IPS-18c (cell line): Measurements from ENCODE around the gene CNTN1.

Experiments
- H3K4me3 ChIP-seq: 2 replicates; pipeline ENCODE4 v1.7.0; 2013; ENCODE audit warnings: low read depth, mild to moderate bottlenecking, low read length, moderate library complexity; ENCODE audit not compliant: insufficient read depth
- H3K9me3 ChIP-seq: one replicate; pipeline ENCODE4 v1.6.1; 2013; ENCODE audit warnings: mild to moderate bottlenecking, low read length, moderate library complexity; ENCODE audit not compliant: control insufficient read depth, insufficient read depth

CNTN1 gene

DNA sequence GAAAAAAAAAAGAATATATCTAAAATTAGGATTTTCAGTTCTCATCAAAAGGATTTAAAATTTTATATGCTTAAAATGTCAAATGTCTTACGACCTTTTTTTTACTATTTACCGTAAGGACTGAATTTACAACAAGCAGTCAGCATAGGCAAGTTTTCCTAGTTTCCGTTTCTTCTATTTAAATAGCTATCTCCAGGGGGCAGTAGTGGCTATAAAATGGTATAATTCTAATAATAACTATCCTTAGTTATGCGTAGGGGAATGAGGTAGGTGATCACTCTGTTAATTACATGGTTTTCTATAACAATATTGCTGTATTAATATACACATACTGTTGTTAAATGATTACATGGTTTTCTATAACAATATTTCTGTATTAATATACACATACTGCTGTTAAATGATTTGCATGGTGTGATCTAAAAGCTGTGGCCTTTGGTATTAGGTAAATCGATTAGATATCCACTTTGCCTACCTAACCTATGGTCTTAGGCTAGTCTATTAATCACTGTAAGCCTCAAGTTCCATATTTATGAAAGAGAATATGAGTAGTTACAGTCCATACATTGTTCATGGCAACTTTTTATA, 278.2 kb downstream of the CNTN1 start:
- no peak overlapping the region for H3K4me3 ChIP-seq

DNA sequence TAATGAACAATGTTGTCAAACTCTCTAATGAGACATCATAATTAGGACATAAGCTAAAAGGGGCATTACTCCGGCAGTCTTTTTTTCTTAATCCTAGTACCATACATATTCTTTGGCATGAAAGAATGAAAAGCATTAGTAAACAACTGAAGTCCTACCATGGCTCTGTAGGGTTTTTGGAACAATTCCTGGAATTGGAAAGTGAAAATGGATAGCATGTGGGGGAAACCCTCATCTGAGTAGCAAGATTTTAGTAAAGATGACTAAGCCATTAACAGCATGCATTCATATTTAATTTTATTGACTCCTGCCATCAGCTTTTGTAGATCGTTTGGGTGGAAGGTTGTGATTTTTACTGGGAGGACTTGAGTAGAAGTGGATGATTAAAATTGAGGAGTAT, 279.7 kb downstream of the CNTN1 start:
- no peak overlapping the region for H3K4me3 ChIP-seq

More for the DNA sequence above, 278.2 kb downstream of the CNTN1 start:
- H3K9me3 ChIP-seq, result no peaks in the 10 kb centered on the region

DNA sequence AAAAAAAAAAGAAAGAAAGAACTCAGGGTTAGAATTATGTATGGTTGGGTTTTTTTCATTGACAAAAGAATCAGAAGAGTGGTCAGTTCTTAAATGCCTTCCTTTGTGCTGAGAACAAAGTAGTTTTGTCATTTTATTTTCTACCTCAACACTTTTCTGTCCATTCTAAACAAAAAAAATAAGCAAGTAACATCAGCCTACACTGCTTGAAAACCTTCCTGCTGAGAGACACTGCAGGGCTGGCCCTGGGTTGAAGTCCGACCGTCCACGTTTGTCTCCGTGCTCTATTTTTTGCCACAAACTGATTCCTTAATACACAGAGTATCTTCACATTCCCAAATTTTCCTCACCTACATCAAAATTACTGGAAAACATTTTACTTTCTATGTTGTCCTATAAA, 284.3 kb downstream of the CNTN1 start:
- Histone ChIP-seq H3K9me3 (no peaks in the 10 kb centered on the region), H3K4me3 (no peak overlapping the region)

More for the DNA sequence above, 279.7 kb downstream of the CNTN1 start:
- H3K9me3 ChIP-seq, result no peaks in the 10 kb centered on the region

DNA sequence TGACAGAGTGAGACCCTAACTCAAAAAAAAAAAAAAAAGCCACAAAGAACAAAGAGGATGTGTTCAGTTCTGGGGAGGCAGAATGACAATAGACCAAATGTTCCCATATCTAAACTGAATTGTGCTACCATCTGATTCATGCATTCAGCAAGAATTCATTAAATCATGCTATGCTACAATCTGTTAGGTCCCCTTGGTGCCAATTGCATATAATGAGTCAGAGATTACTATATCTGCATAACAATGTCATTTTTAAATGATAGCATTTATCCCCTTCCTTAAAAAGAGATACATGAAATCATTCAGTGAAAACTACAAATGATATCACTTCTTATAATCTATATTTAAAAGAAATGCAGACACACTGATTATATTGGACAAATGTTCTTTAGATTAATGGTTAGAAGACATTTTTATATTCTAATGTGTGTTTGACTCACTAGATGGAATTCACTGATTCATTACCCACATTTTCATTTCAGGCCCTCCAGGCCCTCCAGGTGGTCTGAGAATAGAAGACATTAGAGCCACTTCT, 288.3 kb downstream of the CNTN1 start:
- H3K9me3 ChIP-seq, result no peaks in the 10 kb centered on the region
- H3K4me3 ChIP-seq, result no peak overlapping the region

DNA sequence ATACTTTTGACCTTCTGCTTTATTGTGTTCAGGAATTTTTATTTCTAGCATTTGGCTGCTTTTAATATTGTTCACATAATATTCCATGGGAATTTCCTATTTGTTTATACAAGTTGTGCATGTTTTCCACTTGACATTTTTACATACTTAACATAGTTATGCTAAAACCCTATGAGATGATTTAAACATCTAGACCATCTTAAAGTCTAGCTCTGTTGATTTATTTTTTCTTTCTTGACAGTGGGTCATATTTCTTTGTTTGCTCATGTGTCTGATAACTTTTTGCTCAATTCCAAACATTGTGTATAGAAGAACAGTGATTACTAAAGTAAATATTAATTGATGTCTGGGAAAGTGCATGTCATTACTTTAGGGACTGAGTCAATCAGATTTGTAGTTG, 293.8 kb downstream of the CNTN1 start:
- H3K4me3 ChIP-seq, result no peak overlapping the region
- H3K9me3 ChIP-seq, result no peaks in the 10 kb centered on the region

DNA sequence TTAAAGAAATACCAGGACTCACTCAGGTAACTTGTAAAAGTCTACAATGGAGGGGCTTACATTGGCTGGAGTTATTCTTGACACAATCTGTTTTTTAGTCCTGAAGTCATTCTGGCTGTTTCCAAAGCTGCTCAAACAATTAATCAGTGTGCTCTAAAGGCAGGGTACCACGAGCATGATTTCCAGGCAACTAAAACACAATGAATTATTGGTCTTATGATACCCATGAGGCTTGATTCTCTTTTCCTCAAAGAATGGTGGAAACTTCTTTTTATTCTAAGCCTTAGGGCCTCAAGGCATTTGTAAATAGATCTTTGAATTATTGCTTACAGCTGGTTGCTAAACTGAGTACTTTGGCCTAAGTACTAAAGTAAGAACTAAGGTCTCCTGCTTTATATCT, 296.1 kb downstream of the CNTN1 start:
- Histone ChIP-seq H3K9me3 (no peaks in the 10 kb centered on the region), H3K4me3 (no peak overlapping the region)

DNA sequence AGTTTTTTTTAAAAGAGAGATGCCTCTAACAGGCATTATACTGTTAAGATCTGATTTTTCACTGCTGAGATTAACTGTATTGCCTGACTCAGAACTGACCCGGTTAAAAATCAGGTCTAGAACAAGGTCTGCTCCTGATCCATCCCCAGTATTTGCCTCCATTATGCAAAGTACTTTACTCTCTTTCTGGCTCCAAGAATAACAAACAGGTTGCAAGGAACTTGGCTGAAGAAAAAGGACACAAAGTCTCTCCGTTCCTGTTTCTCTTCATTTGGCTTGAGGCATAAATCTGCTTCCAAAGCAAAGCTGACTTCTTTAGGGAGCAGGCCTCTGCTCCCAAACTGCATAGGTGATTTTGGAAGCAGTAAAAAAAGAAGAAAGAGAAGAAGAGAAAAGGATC, 296.6 kb downstream of the CNTN1 start:
- Histone ChIP-seq H3K9me3 (no peaks in the 10 kb centered on the region), H3K4me3 (no peak overlapping the region)

DNA sequence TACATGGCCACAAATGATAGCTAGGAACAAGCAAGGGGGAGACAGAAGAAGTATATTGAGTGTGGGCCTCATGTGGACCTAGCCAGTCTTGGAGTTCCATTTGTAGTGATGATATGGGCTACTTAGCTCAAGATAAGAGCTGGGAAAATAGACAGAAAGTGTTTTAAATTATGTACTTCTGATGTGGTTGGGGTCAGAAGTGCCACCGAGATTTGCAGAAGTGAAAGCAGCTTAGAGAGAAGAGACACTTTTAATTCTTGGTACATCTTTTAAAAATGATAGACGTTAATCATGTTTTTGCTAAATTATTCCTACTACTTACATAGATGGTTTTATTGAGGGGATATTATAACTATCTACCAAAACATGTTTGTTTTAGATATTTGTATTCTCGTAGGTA, 297.5 kb downstream of the CNTN1 start:
- no peaks in the 10 kb centered on the region for H3K9me3 ChIP-seq
- no peak overlapping the region for H3K4me3 ChIP-seq

DNA sequence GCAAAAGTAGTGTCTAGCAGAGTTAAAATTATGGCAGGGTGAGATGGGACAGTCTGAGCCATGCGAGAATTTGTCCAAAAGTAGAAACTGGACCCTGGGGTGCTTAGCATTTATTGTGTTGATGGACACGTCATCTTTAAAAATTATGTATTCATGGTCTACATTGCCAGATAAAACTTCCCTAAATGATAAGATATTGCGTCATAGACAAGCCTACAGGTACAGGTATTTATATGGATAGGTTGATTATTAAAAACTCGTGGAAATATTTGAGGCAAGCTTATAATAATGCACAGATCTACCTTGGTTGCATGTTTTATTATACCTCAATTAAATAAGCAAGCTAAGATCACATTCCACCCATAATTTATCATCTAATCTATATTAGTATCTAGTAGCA, 299.9 kb downstream of the CNTN1 start:
- H3K4me3 ChIP-seq, result no peak overlapping the region
- H3K9me3 ChIP-seq, result no peaks in the 10 kb centered on the region

DNA sequence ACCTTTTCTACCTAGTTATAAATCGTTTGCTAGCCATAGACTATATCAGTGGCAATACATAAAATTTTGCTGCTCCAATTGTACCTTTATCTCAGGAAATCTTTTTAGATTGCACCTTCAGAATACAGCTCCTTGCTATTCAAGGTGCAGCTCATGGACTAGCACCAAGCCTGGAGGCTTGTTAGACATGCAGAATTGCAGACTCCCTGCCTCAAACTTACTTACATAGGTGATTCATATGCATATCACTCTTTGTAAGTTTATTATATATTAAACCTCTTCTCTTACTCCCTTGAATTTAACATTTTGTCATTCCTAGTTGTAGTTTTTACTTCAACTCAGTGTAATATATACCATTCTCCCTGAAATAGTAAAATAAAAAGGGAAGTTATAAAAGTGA, 300.4 kb downstream of the CNTN1 start:
- Histone ChIP-seq H3K9me3 (no peaks in the 10 kb centered on the region), H3K4me3 (no peak overlapping the region)

DNA sequence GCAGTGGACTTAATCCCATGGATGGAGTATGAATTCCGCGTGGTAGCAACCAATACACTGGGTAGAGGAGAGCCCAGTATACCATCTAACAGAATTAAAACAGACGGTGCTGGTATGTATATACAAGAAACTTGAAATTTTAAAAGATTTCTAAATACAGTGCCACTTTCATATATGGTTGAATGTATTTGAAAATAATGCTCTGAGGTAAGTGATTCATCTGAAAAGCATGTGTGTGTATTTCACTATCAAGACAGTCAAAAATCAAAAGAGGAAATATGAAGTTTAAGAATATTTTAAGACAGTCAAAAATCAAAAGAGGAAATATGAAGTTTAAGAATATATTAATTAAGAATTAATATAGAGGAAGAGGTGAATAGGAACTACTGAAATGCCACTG, 300.9 kb downstream of the CNTN1 start:
- H3K4me3 ChIP-seq, result no peak overlapping the region
- H3K9me3 ChIP-seq, result no peaks in the 10 kb centered on the region

DNA sequence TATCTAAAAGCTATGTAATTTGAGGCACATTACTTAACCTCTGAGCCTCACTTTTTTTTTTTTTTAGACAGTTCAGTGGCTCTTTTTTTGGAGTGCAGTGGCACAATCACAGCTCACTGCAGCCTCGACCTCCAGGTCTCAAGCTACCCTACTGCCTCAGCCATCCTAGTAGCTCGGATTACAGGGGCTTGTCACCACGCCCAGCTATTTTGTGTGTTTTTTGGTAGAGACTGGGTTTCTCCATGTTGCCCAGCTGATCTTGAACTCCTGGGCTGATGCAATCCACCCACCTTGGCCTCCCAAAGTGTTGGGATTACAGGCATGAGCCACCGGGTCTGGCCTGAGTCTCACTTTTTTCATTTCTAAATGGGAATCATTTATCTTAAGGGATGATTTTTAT, 303.9 kb downstream of the CNTN1 start:
- H3K9me3 ChIP-seq, result no peaks in the 10 kb centered on the region

DNA sequence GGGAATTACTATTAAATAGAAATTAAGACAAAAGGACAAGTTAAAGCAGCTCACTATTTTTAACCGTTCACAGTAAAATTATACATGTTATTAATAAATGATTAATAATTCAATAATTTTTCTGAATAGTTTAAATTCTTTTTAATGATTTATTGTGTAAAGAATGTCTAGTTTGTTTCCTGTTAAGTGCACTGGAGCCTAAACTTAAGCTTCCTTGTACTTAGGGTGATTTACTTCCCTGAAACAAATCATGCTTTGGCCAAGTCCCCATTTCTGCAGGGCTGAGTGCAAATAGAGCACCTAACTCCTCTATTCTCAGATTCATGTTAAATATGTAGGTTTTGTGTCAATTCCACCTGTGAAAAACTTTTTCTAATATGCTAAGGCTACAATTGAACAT, 307.0 kb downstream of the CNTN1 start:
- H3K9me3 ChIP-seq, result no peaks in the 10 kb centered on the region
- H3K4me3 ChIP-seq, result no peak overlapping the region

More for the DNA sequence above, 303.9 kb downstream of the CNTN1 start:
- H3K4me3 ChIP-seq, result no peak overlapping the region

DNA sequence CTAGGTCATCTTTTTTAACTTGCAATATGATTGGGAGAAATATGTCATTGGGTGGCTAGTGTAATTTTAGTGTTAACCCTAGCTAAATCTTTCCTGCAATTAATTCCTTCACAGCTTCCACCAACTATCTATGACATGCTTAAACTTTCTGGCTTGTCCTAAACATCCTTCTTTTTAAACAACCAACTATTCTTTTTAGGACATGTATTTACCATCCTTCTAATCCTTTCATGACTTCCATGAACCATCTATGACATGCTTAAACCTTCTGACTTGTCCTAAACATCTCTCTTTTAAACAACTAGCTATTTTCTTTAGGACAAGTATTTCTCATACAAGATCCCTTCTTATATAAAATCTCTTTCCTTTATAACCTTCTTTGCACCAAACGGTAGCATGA, 316.2 kb downstream of the CNTN1 start:
- peaks cover 15% of the 10 kb centered on the region for H3K9me3 ChIP-seq

DNA sequence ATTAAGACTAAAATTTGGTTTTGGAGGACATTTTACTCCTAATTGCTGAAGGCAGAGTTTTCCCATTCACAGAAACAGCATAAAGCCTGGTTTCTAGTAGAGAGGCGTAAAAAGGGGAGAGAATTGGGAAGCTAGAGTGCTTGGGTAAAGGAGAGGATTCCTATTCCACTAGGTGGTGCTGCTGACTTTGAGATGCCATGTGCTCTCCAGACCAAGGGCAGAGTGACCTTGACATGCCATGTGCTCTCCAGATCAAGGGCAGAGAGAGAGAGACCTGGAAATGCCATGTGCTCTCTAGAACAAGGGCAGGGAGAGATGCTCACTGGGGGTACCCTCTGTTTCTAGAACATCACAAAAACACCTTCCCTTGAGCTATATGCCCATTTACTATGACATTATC, 319.7 kb downstream of the CNTN1 start:
- H3K9me3 ChIP-seq, result peaks cover 15% of the 10 kb centered on the region

More for the DNA sequence above, 316.2 kb downstream of the CNTN1 start:
- H3K4me3 ChIP-seq, result no peak overlapping the region

DNA sequence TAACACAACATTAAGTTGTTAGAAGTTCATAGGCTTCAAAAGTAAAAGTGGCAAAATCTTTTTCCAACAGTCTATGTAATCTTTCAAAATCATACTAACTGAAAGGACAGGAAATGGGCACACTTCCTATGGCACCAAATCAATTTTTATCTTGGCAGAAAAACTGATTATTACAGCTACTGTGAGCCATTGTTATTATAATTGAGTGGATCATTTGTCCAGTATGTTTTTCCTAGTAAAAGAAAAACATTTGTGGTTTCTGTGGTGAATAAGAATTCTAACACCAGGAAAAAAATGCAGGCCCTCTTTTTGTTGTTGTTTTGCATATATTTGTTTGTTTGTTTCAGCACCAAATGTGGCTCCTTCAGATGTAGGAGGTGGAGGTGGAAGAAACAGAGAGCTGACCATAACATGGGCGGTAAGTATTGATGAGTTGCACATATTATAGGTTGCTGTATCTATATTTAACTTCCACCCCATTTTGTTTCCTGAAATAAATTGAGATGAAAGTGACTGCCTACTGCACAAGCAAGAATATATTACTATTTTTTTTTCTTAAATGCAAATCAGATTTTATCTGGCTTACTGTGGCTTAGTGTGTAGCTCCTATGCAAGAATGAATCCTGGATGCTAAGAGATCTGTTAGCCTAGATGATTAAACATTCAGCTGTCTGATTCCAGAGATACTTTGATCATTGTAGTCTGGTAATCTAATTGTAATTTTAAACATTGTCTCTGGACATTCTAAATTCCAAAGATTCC, 321.8 kb downstream of the CNTN1 start:
- Histone ChIP-seq H3K9me3 (peaks cover 14% of the 10 kb centered on the region), H3K4me3 (no peak overlapping the region)

More for the DNA sequence above, 319.7 kb downstream of the CNTN1 start:
- no peak overlapping the region for H3K4me3 ChIP-seq

DNA sequence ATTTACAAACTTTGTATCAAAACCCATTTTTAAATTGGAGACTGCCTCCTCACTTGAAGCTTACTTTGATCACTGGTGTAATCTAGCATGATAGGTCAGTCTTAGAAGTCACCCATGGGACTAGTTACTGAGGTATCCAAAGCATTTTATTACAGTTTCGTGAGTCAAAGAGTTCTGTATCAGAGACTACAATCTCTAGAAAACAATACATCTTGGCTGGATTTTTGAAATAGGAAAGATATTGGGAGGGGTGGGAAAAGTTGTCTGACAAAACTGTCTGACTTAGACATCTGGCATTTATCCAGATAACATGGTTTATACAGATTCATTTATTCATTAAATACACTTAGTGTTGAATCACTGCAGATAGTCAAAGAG, 322.4 kb downstream of the CNTN1 start:
- Histone ChIP-seq H3K4me3 (no peak overlapping the region), H3K9me3 (peaks cover 10% of the 10 kb centered on the region)

DNA sequence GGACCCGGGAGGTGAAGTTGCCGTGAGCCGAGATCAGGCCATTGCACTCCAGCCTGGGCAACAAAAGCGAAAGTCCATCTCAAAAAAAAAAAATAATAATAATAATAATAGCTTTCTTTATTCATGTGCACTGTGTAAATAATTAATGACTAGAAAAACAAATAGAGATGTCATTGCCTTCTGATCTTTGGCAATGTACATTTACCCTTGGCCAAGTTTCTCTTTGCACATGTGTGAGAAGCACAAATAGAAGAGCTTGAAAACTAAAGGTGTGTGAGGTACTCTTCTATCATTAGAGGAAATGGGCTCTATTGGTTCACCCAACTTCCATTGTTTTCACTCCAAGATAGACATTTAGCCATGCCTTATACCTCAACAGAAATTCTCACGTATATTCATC, 325.8 kb downstream of the CNTN1 start:
- Histone ChIP-seq H3K9me3 (no peaks in the 10 kb centered on the region), H3K4me3 (no peak overlapping the region)
